Uterus (tissue), 2 donors: ENCODE data around the gene SLC36A3.

Experiments used
- CTCF ChIP-seq, 4 experiments: fragments of 200-600 bp in 2 of 4; fragments of 450-650 bp in 2 of 4; sonication (generic) in 2 of 4; IDR thresholded peaks; one replicate each; pipeline ENCODE4 v1.5.1; 2016 to 2019; ENCODE audit warnings: antibody characterized with exemption in 4 of 4, mild to moderate bottlenecking in 2 of 4, moderate library complexity in 1 of 4
- POLR2A ChIP-seq, 2 donors: fragments of 450-650 bp; IDR thresholded peaks; one replicate each; pipeline ENCODE4 v1.6.1; 2016; ENCODE audit warnings: antibody characterized with exemption in 2 of 2, mild to moderate bottlenecking in 1 of 2, moderate library complexity in 1 of 2

GRCh38 chr5:151286246-151286645 lies 17.3 kb downstream of the SLC36A3 start:
- TF ChIP-seq CTCF (IDR thresholded peaks at IDR 0.05) (no peak), POLR2A (IDR thresholded peaks at IDR 0.05) (no peak)
